ENCODE results near the gene PDE4D. TPM values are rescaled to one million over a fixed set of nuclear protein-coding genes. Genes with fewer than 3 reads are reported as not detected.

PDE4D gene
- total RNA-seq, 1 experiment from 2014 or later: 6.5 TPM

- Histone ChIP-seq H3K27ac (ENCODE audit: low read depth, low read length, poor library complexity, severe bottlenecking) (no peak overlapping the region), H3K9me3 (ENCODE audit: low read depth, low read length, poor library complexity, severe bottlenecking) (no peaks in the 10 kb centered on the region), H3K4me3 (ENCODE audit: low read depth, low read length, poor library complexity, severe bottlenecking) (no peak overlapping the region), H3K4me1 (ENCODE audit: insufficient read depth, low read length, poor library complexity, severe bottlenecking) (no peaks in the 10 kb centered on the region), H3K36me3 (ENCODE audit: insufficient read depth, low read length, poor library complexity, severe bottlenecking) (no peaks in the 10 kb centered on the region), H3K27me3 (replicated peaks; ENCODE audit: insufficient read depth, low read depth, low read length, poor library complexity) (no peaks in the 10 kb centered on the region)
- TF ChIP-seq CTCF (conservative IDR thresholded peaks at IDR 0.05; ENCODE audit: low read depth, low read length): no peak
- no peak for TF ChIP-seq EZH2 (IDR thresholded peaks at IDR 0.05; ENCODE audit: borderline replicate concordance, low read depth, low read length, poor library complexity, severe bottlenecking)
- BruUV-seq (replicated peaks): no TSS peak
- ChIA-PET CTCF (no interaction called here), POLR2A (ENCODE audit: low non-redundant PET) (no interaction called here)
- no peak for DNase-seq (ENCODE audit: low spot score)
- intact Hi-C loops (cut with micrococcal nuclease; ENCODE audit: unreplicated experiment): no loop called here
These were observed 136.1 kb downstream of the PDE4D start for GRCh38 chr5:59757442-59757841.

GRCh38 chr5:59756373-59757035, 137.0 kb downstream of the PDE4D start:
- TF ChIP-seq CTCF (conservative IDR thresholded peaks at IDR 0.05; ENCODE audit: low read depth, low read length): no peak
- no peak for TF ChIP-seq EZH2 (IDR thresholded peaks at IDR 0.05; ENCODE audit: borderline replicate concordance, low read depth, low read length, poor library complexity, severe bottlenecking)
- Histone ChIP-seq H3K4me3 (ENCODE audit: low read depth, low read length, poor library complexity, severe bottlenecking) (no peak overlapping the region), H3K27ac (ENCODE audit: low read depth, low read length, poor library complexity, severe bottlenecking) (no peak overlapping the region), H3K36me3 (ENCODE audit: insufficient read depth, low read length, poor library complexity, severe bottlenecking) (no peaks in the 10 kb centered on the region), H3K27me3 (replicated peaks; ENCODE audit: insufficient read depth, low read depth, low read length, poor library complexity) (no peaks in the 10 kb centered on the region), H3K9me3 (ENCODE audit: low read depth, low read length, poor library complexity, severe bottlenecking) (no peaks in the 10 kb centered on the region), H3K4me1 (ENCODE audit: insufficient read depth, low read length, poor library complexity, severe bottlenecking) (peaks cover 5% of the 10 kb centered on the region)
- no peak for DNase-seq (ENCODE audit: low spot score)
- BruUV-seq (replicated peaks): no TSS peak
- POLR2A ChIA-PET (ENCODE audit: low non-redundant PET): interaction anchor here (0.6 kb wide), 1 partner anchor 92 kb away, joined by 3 read pairs; no protein-coding TSS in a partner anchor
- intact Hi-C loops (cut with micrococcal nuclease; ENCODE audit: unreplicated experiment): no loop called here
- CTCF ChIA-PET: no interaction called here

GRCh38 chr5:59755476-59755875, 138.1 kb downstream of the PDE4D start:
- TF ChIP-seq CTCF (conservative IDR thresholded peaks at IDR 0.05; ENCODE audit: low read depth, low read length): no peak
- no peak for TF ChIP-seq EZH2 (IDR thresholded peaks at IDR 0.05; ENCODE audit: borderline replicate concordance, low read depth, low read length, poor library complexity, severe bottlenecking)
- H3K4me1 ChIP-seq (ENCODE audit: insufficient read depth, low read length, poor library complexity, severe bottlenecking): peaks cover 5% of the 10 kb centered on the region
- POLR2A ChIA-PET (ENCODE audit: low non-redundant PET): interaction anchor here (0.6 kb wide), 1 partner anchor 91 kb away, joined by 3 read pairs; no protein-coding TSS in a partner anchor
- H3K27me3 ChIP-seq (replicated peaks; ENCODE audit: insufficient read depth, low read depth, low read length, poor library complexity): no peaks in the 10 kb centered on the region
- no peak for DNase-seq (ENCODE audit: low spot score)
- no peaks in the 10 kb centered on the region for H3K9me3 ChIP-seq (ENCODE audit: low read depth, low read length, poor library complexity, severe bottlenecking)
- intact Hi-C loops (cut with micrococcal nuclease; ENCODE audit: unreplicated experiment): no loop called here
- no TSS peak for BruUV-seq (replicated peaks)
- no peak overlapping the region for H3K27ac ChIP-seq (ENCODE audit: low read depth, low read length, poor library complexity, severe bottlenecking)
- no peak overlapping the region for H3K4me3 ChIP-seq (ENCODE audit: low read depth, low read length, poor library complexity, severe bottlenecking)
- H3K36me3 ChIP-seq (ENCODE audit: insufficient read depth, low read length, poor library complexity, severe bottlenecking): no peaks in the 10 kb centered on the region
- CTCF ChIA-PET: no interaction called here
